Dedifferentiated amniotic fluid mesenchymal stem cell (primary cell): Measurements from ENCODE around the gene OARD1.

ENCODE experiments used
- DNase-seq: peaks from one replicate; pipeline ENCODE4 v3.0.0-alpha.2; 2016; ENCODE audit errors: extremely low spot score

Gene OARD1

DNA sequence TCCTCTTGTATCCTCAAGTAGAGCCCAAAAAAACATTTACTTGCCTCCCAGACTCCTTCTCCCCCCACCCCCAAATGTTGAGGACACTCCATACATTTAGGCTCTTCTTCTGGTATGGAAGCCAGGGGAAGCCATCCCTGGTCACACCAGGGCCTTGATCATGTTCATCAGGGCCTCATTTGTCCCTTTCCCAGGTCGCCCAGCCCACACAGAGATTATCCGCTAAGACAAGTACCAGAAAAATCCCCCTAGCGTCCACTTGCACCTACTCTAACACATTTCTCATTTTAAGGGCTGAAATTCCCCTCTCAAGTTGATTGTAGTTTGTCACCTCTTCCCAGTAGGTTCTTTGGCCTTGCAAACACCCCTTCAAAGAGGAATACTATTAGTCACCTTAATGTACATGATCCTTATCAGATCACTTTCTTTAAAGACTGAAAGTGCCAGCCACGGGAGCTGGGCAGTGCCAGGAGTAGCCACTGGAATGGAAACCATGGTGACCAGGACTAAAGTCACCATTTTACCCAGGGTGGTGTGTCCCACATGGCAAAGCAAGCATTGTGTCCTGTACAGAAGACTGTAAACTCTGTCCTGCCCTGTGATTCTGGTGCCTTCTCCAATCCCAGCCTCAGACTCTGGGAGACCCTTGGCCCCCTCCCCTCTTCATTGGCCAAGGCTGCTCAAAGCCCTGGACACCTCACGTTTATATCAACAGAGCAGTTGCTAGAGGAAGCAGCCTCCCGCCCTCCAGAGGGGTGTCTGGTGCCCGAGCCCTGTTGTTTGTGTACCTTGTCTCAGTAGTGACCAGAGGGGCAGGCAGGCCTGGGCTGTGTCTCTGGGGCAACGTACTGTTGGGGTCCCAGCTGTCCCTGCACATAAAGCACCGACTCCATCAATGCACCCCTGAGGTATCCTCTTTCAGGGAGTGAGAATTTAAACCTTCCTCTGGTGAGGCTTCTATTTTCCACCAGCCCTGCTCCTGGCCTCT lies 24.1 kb downstream of the OARD1 start:
- DNase-seq, result no peak

DNA sequence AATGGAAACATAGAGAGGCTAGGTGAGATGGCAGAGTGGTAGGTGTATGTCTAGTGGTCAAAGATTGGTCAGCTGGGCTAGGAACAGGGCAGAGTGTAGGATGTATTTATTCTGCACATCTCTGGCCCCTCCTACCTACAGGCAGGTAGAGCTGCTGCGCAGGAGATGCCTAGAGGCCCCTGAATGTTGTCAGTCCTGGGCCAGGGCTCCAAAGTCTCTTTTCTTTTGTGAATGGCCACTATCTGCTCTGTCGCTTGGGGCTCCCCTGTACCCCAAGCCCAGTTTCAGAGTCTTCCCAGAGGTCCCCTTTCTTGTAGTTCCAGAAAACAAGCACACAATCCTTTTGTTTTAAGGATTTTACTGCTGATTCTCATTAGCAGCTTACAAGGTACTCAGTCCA lies 24.9 kb downstream of the OARD1 start:
- DNase-seq, result no peak

DNA sequence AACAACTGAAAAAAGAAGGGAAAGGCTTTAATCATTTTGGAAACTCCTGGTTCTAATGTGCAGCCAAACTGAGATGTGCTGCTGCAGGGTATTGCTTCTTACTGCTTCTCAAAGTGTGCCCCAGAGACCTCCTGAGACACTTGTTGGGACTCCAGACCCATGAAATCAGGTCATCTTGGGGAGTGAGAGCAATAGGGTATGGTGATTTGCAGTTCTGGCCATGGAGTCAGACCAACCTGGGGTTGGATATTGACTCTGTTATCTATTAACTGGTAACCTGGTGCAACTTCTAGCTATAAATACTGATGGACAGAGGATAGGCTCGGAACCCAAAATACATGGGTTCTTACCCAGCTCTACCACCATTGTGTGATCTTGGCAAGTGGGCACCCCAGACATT lies 26.1 kb downstream of the OARD1 start:
- no peak for DNase-seq

DNA sequence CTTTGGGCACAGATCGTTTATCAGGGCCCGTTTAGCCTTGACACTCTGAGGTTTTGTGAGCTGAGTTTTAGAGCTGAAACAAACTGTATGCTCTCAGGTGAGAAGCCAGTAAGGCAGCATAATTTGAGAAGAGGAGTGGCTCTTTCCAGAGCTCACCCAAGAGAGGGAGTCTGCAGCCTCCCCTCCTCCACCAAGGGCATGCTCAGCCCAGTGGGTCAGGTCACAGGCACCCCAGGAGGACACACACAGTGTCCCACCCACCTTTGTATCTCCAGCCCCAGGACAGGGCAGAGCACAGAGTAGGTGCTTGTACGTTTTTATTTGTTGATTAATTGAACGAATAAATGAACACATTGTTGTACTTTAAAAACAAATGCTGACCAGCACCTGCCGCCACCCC lies 26.5 kb downstream of the OARD1 start:
- DNase-seq, result no peak

DNA sequence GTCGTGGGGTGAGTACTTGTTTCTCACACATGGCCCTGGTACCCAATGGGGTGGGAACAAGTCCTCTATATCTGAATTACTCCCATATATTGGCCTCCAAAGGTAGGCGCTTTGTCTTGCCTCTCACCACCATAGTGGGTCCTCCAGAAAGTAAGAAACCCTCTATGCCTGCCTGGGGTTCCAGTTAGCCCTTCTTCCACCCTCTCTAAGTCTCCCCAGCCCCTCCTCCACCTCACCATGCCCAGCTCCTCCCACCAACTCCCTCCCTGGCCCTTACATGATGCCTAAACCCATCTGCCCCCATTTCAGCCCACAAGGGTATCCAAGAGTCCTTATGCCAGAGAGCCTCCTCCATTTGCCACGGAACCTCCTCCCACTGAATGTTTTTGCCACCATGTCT lies 29.0 kb downstream of the OARD1 start:
- no peak for DNase-seq

DNA sequence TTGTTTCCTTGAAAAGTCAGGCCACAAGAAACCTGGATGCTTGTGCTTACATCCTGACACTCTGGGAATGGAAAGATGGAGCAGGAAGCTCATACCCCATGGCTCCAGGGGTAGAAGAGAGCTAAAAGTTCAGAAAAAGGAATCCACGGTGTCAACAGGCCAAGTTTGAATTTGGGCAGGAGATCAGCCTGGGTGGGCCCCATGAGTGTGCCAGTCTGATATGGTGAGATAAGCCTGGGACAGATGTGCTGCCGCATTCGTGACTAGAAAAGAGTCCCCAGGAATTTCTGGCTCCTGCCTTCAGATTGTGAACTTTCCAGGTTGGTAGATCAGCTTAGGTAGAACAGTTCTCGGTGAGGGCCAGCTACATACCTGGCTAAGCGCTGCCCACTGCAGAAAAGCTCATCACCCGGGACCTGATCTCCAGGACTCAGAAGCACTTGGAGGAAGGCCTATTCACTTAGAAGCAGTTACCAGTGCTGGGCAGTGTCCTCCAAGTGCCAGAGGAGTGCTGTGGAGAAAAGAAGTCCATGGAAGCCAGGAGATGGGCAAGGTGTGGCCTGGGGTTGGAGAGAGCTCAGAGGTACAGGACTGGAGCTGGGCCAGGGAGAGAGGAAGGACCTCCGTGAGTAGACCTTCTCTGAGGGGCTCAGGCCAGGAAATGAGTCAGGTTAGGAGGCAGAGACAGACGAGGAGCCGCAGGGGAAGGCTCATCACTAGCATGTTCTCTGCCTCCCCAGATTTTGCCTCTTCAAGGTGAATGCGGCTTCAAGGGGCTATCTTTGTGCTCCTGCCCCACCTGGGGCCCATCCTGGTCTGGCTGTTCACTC lies 29.7 kb downstream of the OARD1 start, which contains the start of gene TSPO2:
Gene TSPO2, plus strand, starts transcription at position 242 of the 830 bp plus-strand sequence. Its CDS starts 519 bp downstream, at position 761.
- no peak for DNase-seq

DNA sequence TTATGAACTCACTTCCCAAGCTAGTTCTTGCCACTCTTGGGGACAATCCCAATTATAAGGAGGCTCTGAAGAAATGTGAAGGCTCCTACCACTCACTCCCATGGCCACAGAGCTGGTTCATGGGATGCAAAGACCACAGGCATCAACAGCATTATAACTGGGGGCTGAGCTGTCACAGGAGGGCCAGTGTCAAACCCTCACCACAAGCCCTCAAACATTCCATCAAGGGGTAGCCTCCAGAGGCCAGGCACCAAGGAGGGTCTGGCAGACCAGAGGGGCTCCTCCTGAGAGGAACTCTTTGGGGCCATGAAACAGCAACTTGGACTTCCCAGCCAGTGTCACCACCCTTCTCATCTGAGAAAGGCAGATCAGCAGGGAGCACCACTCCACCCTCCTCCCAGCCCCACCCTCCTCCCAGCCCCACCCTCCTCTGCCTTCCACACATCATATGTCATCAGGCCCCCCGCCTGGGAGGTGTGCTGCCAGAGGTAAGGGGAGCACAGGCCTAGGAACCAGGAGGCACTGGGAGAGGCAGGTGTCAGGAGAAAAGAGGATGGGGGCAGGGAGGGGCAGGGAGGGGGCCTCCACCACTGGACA lies 31.1 kb downstream of the OARD1 start:
- DNase-seq, result no peak

DNA sequence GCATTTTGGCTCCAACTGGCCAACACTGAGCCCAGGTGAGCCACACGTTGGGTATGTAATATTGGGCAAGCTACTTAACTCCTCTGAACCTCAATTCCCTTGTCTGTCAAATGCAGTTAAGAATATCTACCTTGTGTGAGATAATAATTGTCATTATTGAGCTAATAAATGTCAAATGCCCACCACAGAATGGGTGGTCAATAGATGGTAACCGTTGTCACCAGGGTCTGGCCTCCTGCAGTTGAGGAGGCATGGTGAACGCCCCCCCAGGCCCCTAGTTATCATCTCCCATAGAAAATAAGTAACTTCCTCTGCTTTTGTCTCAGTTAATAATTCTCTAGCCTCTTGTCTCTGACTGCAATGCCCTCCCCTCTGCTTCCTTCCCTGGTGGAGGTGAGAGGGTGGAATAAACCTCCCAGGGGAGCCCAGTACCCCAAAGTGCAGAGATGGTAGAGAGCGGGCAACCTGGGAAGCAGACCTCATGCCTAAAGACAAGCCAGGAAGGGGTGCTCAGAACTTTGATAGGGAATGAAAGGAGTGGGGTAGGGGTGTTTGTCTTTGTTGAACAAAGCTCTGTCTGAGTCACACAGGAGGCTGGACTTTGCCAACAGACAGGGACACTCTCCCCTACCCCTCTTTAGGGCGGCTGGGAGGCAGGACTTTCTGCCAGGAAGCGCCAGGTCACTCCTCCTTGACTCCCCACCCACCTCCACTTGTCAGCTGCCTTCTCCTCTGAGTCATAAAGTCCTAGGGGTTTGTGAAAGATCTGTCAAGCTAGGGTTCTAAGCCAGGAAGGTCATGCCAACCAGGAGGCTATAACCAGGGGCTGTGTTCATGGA lies 31.8 kb downstream of the OARD1 start:
- no peak for DNase-seq

DNA sequence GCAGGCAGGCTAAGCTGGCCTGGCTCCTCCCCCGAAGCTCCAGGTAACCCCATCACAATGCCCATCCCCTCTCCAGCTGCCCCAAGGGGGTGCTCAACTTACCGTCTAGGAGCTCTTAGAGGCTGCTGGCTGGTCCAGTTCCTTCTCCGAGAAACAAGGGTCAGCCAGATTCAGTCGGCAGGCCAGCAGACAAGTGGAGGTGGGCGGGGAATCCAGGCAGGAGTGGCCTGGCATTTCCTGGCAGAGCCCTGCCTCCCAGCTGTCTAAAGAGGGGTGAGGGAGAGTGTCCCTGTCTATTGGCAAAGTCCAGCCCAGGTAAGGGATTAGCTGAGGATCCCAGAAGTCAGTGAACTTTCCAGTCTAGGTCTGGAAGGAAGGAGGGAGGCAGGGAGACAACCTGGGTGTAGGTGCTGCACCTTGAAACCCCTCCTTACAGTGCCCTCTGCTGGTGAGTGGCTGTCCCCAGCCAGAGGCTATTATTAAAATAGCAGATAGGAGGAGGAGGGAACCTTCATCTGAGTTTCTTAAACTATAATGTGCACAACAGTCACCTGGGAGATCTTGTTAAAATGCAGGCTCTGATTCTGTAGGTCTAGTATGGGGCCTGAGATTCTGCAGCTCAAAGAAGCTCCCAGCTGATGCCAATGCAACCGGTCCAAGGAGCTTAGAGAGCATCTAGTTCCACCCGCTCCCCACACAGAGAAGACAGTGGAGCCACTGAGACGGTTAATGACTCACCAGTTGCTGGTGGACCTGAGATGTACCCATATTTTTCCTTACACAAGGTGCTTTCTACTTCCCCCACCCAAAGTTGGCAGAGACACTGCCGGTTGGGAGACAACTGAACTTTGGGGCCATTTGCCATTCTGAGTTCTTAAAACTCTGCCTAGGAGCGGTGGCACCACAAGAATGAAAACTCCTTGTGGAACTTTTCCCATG lies 32.8 kb downstream of the OARD1 start, which contains the start of gene UNC5CL:
Gene UNC5CL, minus strand, starts transcription at position 162 of the 939 bp plus-strand sequence. CDS start 4,147 bp downstream, outside the sequence.
- DNase-seq, result no peak

DNA sequence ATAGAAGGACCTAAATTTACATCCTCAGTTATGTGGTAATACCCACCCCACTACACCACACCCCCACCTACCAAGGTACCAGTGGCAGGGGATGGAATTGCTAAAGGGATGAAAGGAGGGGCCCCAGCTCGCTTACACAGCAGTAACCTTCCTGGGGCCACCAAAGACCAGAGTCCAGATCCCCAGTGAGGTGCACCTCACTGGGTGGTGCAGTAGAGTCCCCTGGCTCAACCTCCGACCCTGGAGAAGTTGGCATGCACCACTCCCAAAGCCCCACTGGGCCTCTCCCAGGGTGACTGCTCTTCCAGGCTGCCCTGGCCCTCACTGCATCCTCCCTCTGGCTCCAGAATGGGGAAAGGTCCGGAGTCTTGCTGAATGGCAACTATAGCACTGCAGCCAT lies 34.0 kb downstream of the OARD1 start:
- no peak for DNase-seq

DNA sequence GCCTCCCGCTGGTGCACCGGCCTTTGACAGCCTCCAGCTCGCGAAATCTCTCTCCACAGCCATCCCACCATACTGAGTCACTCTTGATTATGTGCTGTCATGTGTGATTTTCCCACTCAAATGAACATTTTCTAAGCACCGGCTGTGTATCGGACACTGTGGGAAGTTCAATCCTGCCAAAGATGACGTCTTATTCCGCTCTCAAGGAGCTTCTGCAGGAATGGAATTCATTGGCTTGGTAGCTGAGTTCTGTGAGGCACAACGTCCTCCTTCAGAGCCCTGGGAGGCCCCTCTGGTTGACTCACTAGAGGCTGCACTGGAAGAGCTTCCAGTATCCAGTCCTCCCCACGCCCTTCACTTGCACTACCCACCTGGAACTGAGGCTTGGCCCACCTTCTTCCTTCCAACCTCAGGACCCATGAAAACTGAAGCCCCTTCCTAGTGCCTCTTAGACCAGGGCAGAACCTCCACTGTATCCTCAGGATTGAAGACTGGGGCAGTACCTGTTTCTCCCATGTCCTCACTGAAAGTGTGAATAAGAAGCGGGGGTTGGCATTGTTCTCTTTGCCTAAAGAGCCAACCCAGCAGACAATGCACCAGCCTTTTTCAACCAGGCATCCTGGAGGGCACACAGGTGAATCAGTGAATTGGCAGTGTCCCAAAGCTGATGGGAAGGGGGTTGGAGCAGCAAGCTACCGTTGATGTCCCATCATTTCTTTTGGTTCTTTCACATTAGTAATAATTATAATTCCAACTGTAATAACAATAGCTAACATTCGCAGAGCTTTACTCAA lies 34.9 kb downstream of the OARD1 start:
- DNase-seq, result no peak

DNA sequence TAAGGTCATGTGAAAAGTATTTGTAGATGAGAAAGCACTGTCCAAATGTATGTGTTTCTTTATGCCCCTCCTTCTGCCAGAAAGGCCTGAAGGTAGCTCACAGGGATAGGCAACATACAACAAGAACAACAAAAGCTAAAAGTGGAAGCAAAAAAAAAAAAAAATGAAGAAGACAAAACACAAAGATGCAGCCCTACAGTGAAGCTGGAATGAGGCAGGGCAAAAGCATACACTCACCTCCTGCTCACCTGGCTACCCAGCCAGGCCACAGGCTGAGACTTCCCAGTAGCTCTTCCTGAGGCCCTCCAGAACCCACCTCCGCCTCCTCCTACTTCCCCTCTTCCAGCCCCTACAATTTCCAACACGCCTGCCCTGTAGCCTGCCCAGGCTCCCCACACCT lies 35.6 kb downstream of the OARD1 start:
- DNase-seq, result no peak

DNA sequence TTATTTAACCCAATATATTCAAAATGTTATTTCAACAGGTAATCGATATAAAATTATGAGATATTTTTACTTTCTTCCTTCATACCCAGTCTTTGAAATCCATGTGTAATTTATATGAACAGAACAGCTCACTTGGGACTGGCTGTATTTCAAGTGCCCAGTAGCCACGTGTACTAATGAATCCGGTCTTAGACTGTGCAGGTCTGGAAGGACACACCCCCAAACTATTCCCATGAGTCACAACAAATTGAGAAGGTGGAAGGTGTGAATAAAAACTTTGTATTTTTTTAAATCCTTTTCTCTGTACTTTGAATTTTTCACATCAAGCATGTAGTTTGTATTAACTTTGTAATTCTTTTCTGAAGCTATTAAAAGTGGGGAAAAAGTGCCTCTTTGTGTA lies 36.0 kb downstream of the OARD1 start:
- DNase-seq, result no peak

DNA sequence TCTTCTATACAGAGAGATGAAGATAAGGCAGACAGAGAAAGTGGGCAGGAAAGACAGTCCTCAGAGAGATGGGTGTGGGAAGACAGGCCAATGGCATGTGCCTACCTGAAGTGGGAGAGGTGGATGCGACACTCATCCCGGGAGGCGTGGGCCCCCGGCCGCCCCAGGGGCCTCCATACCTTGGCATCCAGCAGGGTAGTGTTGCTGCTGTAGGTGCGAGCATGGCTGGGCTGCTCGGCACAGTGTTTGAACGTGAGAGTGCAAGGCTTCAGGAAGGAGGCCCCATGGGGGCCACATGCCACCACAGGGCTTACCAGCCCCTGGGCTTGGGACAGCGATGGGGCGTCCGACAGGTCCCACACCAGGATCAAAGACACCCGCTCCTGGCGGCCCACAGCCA lies 38.4 kb downstream of the OARD1 start:
- DNase-seq, result no peak

DNA sequence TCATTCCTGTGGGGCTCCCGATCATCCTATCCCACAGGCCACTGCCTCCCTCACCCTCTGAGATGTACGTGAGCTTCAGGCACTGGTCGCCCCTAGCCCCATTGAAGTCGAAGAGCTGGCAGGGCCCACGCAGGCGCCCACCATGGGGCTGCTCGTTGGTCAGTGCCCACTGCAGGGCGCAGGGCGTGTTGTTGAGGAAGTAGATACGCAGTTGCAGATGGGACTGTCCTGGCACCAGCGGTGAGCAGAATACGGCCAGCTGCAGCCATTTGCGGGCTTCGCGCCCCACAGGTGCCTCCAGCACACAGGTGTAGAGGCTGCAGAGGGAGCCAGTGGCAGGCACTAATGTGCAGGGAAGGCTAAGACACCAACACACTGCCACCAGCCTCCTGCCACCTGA lies 39.3 kb downstream of the OARD1 start:
- no peak for DNase-seq

DNA sequence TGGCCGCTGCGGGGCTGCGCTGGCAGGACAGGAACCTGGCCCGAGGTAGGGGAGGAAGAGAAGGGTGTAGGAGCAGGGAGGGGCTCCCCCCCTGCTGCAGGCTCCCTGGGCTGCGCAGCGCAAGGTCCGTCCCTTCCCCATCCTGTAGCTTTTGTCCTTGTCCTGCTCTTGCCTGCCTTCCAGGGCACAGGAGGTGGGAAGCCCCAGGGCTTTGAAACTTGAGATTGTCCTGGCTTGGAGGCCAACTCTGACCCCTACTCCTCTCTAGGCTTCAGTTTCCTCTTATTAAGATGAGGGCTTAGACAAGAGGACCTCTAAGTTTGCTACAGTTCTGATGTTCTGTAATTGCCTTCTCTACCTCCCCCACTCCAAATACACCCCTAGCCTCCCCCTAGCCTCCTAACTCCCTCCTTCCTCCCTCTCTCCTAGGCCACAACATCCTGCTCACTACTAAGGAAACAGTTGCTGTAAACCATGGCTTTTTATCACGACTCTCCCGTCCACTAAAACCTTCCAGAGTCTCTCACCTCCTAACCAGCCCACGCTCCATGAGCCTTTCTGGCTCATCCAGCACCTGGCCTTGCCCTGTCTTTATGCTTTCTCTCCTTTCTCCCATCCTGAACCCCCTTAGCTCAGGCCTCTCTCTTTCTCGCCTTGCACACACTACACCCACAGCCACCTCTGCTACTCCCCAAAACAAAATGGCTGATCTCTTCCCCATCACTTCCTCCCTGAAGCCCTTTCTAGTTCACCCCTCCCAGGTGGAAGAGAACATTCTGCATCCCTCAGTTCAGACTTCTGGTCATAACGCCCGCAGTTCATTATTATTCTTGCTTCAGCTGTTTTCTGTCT lies 43.4 kb downstream of the OARD1 start:
- DNase-seq, result no peak

DNA sequence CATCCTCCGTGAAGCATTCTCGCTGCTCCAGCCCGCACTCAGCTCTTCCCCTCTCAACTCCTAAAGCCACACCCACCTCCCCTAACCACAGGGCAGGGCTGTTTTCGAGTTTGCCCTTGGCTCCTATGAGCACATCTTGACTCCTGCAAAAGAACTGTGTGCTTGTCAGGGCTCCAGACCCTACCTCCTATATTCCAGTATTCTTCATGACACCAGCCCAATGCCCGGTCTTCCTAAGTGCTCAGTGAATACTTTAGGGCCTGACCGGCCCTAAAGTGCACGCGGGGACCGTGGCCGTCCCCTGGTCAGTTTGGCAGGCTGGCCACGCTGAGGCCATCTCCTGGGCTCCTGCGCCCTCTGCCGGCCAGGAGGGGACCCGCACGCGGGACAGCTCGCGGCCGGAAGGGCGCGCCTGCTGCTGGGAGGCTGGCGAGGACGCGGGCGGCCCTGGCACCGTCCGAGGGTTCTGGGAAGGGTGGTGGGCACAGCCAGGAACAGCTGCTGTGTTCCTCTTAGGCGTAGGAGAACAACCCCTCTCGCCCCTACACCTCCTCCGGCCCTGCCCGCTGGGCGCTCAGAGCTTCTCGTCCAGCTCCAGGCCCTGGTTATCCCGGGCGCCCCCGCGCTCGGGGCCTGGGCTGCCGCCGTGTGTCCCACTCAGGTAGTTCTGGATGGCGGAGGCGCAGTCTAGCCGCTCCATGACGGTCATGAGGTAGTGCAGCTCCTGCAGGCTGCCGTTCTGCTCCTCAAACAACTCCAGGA lies 44.2 kb downstream of the OARD1 start:
- peak; percentile 49 for DNase-seq

DNA sequence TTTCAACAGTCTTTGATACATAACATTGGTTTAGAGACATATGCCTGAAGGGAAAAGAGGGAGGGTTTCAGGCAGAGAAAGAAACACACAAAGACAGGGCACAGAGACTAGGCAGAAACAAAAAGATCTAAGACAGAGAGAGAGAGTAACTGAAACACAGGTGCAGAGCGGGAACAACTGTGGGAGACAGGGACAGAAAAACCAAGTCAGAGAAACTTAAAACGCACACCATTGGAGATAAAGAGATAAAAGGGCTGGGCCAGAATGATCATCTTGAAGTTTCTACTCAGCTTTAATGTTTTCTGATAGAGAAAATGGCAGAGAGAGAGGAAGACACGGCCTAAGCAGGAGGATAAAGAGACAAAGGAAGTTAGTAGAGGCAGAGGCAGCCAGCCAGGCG lies 44.9 kb downstream of the OARD1 start:
- no peak for DNase-seq
